ENCODE measurements around the gene KCNMA1.
A peak's percentile ranks its signal among the peaks of the same experiment; 100 is the strongest.
"Not testable (repeated sequence)": the region's sequence is repeated elsewhere in the genome, so short reads cannot be mapped to it uniquely, and the experiment has no call there.

KCNMA1 gene

GRCh38 chr10:77661674-77662073 lies 24.1 kb upstream of the KCNMA1 start:
- no peak for DNase-seq (ENCODE audit: low read depth)

DNA sequence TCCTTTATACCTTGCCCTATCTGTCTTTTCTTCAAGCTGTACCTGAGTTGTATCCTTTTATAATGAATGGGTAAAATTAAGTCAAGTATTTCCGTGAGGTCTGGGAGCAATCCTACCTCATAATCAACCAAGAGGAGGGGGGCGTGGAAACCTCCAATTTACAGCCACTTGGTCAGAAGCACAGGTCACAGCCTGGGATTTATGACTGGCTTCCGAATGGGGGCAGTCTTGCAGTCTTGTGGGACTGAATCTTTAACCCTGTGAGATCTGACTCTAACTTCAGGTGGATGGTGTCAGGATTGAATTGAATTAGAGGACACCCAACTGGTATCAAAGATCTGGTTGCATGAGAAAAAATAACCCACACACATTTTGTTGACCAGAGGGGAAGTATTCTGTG lies 23.5 kb upstream of the KCNMA1 start:
- no peak for DNase-seq (ENCODE audit: low read depth)

DNA sequence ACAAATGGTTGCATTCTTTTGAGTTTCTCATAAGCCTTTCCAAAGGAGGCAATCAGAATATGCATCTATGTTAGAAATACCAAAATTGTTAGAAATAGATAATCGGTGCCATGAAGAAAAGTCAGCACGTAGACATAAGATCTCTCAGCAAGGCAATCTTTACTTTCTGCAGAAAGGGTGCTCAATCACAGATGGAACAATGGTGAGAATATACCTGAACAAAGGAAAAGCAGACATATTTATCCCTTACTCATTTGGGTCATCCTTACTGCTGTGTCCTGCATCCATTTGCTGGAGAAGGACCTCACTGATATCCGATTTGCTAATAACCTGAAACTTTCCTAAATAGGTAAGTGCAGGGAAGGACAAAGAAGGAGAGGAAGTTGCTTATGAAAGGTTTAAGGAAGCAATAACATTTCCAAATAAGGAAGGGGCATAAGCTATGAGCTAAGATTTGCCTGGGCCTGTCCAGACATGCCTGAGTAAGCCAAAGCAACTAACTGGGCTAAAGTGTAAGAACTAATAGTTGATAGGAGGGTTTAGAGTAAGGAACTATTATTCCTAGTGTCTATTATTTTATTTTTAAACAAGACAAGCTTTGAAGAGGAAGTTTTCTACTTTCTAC lies 21.6 kb upstream of the KCNMA1 start:
- not testable (repeated sequence) for DNase-seq (ENCODE audit: low read depth)

GRCh38 chr10:77653210-77653609 lies 15.6 kb upstream of the KCNMA1 start:
- DNase-seq (ENCODE audit: low read depth), result no peak

DNA sequence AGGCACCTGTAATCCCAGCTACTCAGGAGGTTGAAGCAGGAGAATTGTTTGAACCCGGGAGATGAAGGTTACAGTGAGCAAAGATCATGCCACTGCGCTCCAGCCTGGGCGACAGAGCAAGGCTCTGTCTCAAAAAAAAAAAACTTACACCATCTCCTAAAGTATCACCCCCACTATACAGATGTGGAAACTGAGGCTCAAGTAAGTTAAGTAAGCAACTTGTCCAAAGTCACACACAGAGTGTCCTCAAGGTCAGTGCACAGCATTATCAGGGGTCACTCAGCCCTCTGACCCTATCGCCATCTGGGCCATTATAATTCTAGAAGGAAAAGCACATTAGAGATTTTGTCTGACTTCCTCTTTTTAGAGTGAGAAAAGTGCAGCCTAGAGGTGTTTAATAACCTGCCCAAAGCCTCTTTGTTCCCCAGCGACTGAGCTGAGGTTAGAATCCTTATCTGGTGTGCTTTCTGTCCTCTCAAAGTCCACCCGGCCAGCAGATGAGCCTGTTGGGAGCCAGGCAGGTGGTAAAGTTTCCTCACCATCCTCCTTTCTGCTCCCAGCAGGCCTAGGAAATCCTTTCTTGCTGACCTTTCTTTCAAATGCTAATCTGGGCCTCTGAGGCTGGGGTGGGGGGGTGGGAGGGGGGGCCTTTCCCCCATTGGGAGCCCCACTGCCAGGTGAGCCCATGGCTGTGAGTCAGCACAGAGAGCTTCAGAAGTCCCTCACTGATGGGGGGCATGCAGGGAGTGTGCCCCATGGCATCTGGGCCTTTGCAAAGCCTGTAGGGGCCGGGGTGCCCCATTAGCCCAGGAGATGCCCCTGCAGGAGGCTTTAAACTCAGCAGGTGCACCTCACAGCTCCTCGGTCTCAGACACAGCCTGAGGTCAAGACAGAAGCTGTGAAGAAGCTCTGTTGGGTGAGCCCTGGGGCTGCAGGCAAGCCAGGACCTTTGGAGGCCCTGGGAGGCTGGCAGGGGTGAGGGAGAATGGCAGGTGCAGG lies 12.0 kb upstream of the KCNMA1 start:
- no peak for DNase-seq (ENCODE audit: low read depth)

GRCh38 chr10:77648472-77648871 lies 10.9 kb upstream of the KCNMA1 start:
- DNase-seq (ENCODE audit: low read depth), result no peak

DNA sequence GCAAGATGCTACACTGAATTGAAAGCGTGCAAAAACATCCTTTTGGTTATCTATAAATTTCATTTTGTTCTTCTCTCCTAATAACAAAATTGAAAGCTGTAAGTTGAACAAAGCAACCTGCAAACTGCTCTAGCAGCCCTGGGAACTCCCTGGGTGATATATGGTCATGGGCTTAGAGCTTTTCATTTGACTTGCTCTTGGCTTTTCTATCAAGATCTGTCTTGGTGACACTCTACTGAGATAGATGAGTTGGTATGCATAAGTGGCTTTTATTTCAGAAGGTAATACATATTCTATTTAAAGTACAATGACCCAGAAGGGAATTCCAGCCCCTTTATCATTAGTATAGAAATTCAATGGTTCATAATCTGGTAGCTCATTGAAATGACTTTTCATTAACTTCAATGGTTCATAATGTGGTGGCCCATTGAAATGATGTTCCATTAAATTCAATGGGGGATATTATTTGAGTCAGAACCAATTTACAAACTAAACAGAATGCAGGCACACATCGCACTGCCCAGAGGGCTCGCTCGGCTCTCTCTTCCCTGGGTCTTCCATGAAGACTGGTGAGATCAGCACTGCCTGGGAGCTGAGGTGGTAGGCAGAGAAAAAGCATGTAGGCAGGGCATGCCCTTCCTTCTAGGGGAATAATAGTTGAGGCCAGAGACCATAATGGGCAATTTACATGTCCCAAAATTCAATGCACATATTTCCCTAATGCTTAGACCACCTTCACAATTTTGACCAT lies 10.1 kb upstream of the KCNMA1 start:
- no peak for DNase-seq (ENCODE audit: low read depth)

- no peak for DNase-seq (ENCODE audit: low read depth)
Measured at GRCh38 chr10:77644557-77645243, 7.1 kb upstream of the KCNMA1 start.

- no peak for DNase-seq (ENCODE audit: low read depth)
Measured at GRCh38 chr10:77643795-77644468, 6.3 kb upstream of the KCNMA1 start.

DNA sequence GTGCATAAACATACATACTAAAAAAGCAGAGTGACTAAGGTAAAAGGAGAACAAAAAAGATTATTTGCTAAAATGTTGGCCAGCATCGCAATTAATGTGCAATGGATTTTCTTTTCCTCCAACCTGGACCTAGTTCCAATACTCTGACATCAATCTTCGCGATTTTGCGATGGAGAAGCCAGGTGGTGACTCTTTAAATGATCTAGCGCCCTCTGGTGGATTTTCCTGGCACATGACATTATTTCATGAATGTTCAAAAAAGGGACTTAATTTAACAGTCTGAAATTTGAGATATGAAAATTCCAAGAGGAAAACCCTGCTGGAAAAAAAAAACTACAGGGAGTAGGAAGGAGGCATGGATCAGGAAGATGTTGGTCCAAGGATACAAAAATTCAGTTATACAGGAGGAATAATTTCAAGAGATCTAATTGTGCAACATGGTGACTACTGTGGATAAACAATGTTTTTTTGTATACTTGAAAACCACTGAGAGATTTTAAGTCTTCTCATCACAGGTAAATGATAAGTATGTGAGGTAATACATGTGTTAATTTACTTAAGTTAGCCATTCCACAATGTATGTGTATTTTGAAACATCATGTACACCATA lies 4.3 kb upstream of the KCNMA1 start:
- DNase-seq (ENCODE audit: low read depth), result peak; percentile 41

DNA sequence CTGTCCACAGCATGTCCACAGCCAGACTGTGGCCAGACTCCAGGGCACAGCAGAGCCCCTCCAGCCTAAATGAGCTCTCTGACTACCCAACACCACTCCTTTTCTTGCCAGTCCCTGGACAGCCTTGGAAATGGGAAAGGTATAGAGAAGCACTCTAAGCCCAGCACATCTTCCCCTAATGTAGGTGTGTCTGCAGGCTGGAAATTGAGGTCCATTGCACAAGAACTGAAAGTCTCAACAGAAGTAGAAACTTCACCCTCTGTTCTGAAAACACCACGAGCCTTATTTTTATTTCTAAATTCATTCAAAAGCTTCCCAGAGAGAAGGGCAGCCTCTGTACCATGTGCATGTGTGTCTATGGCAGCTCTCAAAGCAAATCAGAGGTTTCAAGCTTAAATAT lies 3.7 kb upstream of the KCNMA1 start:
- DNase-seq (ENCODE audit: low read depth), result no peak

- DNase-seq (ENCODE audit: low read depth), result no peak
Measured at GRCh38 chr10:77640167-77640566, 2.6 kb upstream of the KCNMA1 start.

- no peak for DNase-seq (ENCODE audit: low read depth)
Measured at GRCh38 chr10:77639756-77640155, 2.1 kb upstream of the KCNMA1 start.

GRCh38 chr10:77638321-77639101 lies 903 bp upstream of the KCNMA1 start:
- no peak for DNase-seq (ENCODE audit: low read depth)

GRCh38 chr10:77636967-77637531 lies 559 bp downstream of the KCNMA1 start:
- DNase-seq (ENCODE audit: low read depth), result no peak

DNA sequence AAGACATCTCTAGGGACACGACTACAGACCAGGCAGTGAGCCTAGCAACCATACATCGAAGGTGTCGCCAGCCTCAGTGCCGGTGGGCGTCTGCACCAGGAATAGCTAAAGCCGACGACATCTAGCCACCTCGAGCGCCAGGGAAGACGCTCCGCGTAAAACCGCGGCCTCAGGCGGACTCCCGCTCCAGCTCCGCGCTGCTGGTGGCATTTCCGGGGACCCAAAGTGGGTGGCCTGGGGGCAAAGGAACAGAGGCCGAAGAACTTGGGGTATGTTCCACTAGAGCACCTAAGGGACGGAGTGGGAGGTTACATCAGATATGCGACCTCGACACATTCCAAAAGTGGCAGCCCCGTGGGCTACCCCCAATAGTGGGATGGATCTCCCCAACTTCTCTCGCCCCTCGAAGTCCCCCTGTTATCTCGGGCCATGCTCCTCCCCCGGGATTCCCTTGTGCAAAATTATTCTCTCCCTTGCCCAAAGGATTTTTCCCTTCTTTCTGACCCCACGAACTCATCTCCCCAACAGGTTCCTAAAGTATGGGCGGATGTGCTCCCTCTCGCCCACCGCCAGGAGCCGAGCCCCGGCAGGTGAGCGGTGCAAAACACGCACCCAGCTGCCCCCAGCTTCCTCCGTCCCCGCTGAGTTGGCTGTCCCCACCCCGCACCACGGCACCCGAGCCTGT lies 1.2 kb downstream of the KCNMA1 start:
- DNase-seq (ENCODE audit: low read depth), result no peak

- no peak for DNase-seq (ENCODE audit: low read depth)
Measured at GRCh38 chr10:77635402-77636227, 2.0 kb downstream of the KCNMA1 start.

DNA sequence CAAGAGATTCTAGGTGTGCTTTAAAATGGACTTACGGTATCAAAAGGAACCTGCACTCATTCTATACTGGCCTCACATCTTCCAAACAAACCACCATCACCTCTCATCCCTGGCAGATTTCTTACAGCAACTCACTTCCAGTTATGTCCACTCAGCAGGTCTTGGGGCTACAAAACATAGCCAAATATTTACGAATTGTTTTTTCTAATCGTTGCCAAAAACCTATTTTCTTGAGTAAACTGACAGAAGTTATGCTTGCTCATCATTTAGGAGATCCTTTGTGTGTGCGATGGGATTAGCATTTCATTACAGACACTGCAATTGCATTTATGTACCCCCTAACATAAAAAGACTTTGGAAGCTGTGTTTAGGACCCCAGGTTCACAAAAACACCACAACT lies 2.7 kb downstream of the KCNMA1 start:
- DNase-seq (ENCODE audit: low read depth), result no peak

Measured in stimulated activated CD8-positive, alpha-beta memory T cell treated with anti-CD3 and anti-CD28 coated beads, Interleukin-12 subunit alpha, Interleukin-12 subunit beta, amount 100 ng/mL, for 1 hour (primary cell).